Prostate gland (tissue), 2 donors: ENCODE data around the gene TRPT1. TPM values are rescaled to one million over a fixed set of nuclear protein-coding genes. Genes with fewer than 3 reads are reported as not detected.
A peak's percentile ranks its signal among the peaks of the same experiment; 100 is the strongest.

Experiments used
- DNase-seq: peaks from one replicate; pipeline ENCODE4 v3.0.0-alpha.2; 2019; ENCODE audit warnings: low spot score
- H3K27ac ChIP-seq, 2 donors: fragments of 200-600 bp; sonication (generic); 2 replicates each; pipeline ENCODE4 v1.5.1; 2017 to 2019
- H3K27me3 ChIP-seq: fragments of 200-600 bp; sonication (generic); replicated peaks from 2 replicates; pipeline ENCODE4 v1.5.1; 2019; ENCODE audit not compliant: insufficient read depth
- H3K36me3 ChIP-seq, 2 donors: fragments of 200-600 bp; sonication (generic); 1 replicate in 1 of 2; 2 replicates in 1 of 2; pipeline versions ENCODE4 v1.5.1 to v1.8.1; 2017 to 2019
- H3K4me1 ChIP-seq: fragments of 200-600 bp; sonication (generic); replicated peaks from 2 replicates; pipeline ENCODE4 v1.5.1; 2019
- H3K4me3 ChIP-seq, 2 donors: fragments of 200-600 bp; sonication (generic); 2 replicates each; pipeline ENCODE4 v1.5.1; 2017 to 2019
- H3K9me3 ChIP-seq: fragments of 200-600 bp; sonication (generic); 2 replicates; pipeline ENCODE4 v1.5.1; 2017
- CTCF ChIP-seq, 4 experiments: fragments of 200-600 bp in 2 of 4; fragments of 450-650 bp in 2 of 4; sonication (generic) in 2 of 4; IDR thresholded peaks; 1 replicate in 3 of 4; 2 replicates in 1 of 4; pipeline ENCODE4 v1.5.1; 2016 to 2019; ENCODE audit warnings: antibody characterized with exemption in 4 of 4, mild to moderate bottlenecking in 2 of 4, moderate library complexity in 2 of 4
- POLR2A ChIP-seq: fragments of 450-650 bp; IDR thresholded peaks from one replicate; pipeline ENCODE4 v1.6.1; 2016; ENCODE audit warnings: antibody characterized with exemption, mild to moderate bottlenecking
- POLR2AphosphoS5 ChIP-seq: sonication (generic); formaldehyde crosslinking; IDR thresholded peaks from one replicate; pipeline ENCODE4 v1.6.1; 2017; ENCODE audit warnings: antibody characterized with exemption
- WGBS: methylation state at CpG from one replicate; pipeline ENCODE4 v1.1.5; 2018; 5-methylcytosine and 5-hydroxymethylcytosine counted together
- intact Hi-C: fragments of 100-400 bp; cut with DNase I; formaldehyde crosslinking; loops from one replicate; pipeline ENCODE4 v1.14.2; 2022
- total RNA-seq, 2 donors: library from RNA; depleted of rRNA; stranded (reverse); fragments of >200 nt; gene quantifications; one replicate each; pipeline ENCODE4 v1.1.0, GENCODE V29; 2016

TRPT1 gene
- 10 to 100 TPM; 63.6 to 87.7 TPM for total RNA-seq

DNA sequence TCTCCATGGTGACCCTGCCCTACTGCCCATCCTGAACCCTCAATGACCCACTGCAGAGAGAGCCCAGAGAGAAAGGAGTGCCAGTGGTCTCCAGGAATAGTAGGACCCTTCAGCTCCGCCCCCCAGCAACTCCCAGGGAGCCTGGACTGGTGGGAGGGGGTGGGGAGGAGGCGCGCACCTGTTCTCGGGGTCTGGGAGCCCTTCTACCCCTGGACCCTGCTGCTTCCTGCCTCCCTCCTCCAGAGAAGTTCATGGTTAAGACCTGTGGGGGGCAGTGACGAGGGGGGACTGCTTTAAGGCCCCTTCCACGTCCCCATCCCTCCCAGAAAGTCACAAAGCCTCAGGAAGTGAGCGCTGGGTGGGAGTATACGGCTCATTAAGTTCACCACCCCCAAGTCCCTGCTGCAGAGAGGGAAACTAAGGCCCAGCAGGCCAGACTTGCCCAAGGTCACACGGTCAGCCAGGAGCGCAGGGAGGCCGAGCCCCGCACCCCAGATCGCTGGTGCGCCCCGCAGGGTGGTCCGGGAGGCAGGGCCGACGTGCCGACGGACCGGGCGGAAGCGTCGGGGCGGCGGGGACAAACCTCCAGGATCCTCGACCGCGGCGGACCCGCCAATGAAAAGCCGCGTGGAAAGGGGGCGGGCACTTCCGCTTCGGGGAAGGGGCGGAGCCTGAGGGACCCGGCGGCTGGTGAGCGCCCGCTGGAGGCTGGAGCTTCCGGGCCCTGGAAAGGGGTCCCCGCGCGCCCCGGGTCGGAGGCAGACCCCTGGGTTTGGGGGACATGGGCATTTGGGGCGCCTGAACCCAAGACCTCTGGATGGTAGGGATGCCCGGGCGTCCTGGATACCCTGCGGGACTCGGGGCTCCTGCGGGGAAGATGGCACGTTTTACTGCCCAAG lies at the start of gene TRPT1, which contains the start of gene NUDT22:
TSS of gene TRPT1 (minus strand) at position 579 of the 899 bp plus-strand sequence. CDS start at position 253, 326 bp downstream.
TSS of gene NUDT22 (plus strand) at position 667 of the 899 bp plus-strand sequence. CDS start 379 bp downstream, outside the sequence.
- 1% methylated on average over 50 of the region's 54 CpGs for WGBS
- Histone ChIP-seq H3K27me3 (no peaks in the 10 kb centered on the region), H3K9me3 (no peaks in the 10 kb centered on the region), H3K4me1 (peaks cover 20% of the 10 kb centered on the region), H3K4me3 (peak within 1 kb of the TSS; percentile 51 to 92), H3K27ac (peak within 1 kb of the TSS; percentile 86 to 88), H3K36me3 (no peaks in the 10 kb centered on the region)
- TF ChIP-seq POLR2AphosphoS5 (peak; percentile 96), POLR2A (peak; percentile 86), CTCF (IDR thresholded peaks at IDR 0.05) (peak in 1 of 4 experiments; percentile 24)
- intact Hi-C loops: no loop called here
- DNase-seq: peak; percentile 90

DNA sequence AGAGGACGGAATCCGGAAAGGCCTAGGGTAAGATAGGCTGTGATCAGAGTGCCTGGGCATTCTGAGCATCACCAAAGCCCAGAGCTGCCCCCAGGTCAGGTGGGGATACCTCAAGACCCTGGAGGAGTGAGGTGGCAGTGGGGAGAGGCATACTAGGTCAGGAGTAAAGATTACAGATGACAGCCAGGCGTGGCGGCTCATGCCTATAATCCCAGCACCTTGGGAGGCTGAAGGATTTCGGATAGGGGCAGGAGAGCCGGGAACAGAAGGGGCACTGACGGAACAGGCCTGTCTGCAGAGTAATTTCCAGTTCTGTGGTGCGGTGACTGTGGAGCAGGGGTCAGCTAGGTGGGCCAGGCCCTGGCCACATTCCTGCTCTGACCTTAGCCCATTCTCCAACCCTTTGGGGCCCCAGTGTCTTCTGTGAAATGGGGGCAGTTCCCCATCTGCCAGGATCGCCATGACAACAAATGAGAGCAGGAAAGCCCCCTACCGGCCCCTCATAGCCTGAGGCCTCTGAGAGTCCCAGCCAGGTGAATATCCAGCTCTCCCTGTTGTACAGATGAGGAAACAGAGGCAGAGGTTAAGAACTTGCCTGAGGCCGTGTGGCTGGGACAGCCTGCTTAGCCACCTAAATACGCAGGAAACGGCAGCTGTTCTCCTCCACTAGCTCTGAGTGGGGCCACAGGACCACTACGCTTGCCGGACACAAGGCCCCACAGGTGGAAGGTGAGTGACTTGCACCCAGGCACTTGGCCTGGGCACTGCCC lies 49.2 kb upstream of the TRPT1 start:
- Histone ChIP-seq H3K27ac (no peak overlapping the region), H3K4me1 (no peaks in the 10 kb centered on the region), H3K27me3 (no peaks in the 10 kb centered on the region), H3K36me3 (no peaks in the 10 kb centered on the region), H3K9me3 (no peaks in the 10 kb centered on the region), H3K4me3 (no peak overlapping the region)
- TF ChIP-seq POLR2A: no peak
- no peak for TF ChIP-seq CTCF (IDR thresholded peaks at IDR 0.05)
- no peak for TF ChIP-seq POLR2AphosphoS5
- WGBS: 86% methylated on average over 15 of the region's 15 CpGs
- DNase-seq: no peak
- intact Hi-C loops: no loop called here

- peak; percentile 99 for TF ChIP-seq POLR2AphosphoS5
- peak; percentile 14 for TF ChIP-seq POLR2A
- TF ChIP-seq CTCF (IDR thresholded peaks at IDR 0.05): peak in 3 of 4 experiments; percentile 13 to 33 (median 28)
- peak; percentile 99 for DNase-seq
- peak overlapping the region; percentile 94 to 96 for H3K27ac ChIP-seq
- H3K27me3 ChIP-seq: no peaks in the 10 kb centered on the region
- peaks cover 8% of the 10 kb centered on the region for H3K4me1 ChIP-seq
- intact Hi-C loops: no loop called here
- no peaks in the 10 kb centered on the region for H3K36me3 ChIP-seq
- H3K9me3 ChIP-seq: no peaks in the 10 kb centered on the region
- peak overlapping the region; percentile 64 to 69 for H3K4me3 ChIP-seq
- WGBS: under 1% methylated on average over 46 of the region's 58 CpGs
Observed at GRCh38 chr11:64269540-64270220, 43.7 kb upstream of the TRPT1 start.

GRCh38 chr11:64268893-64269539 lies 43.0 kb upstream of the TRPT1 start:
- TF ChIP-seq CTCF (IDR thresholded peaks at IDR 0.05) (no peak), POLR2AphosphoS5 (no peak), POLR2A (no peak)
- Histone ChIP-seq H3K27ac (peak overlapping the region; percentile 94 to 96), H3K36me3 (no peaks in the 10 kb centered on the region), H3K4me3 (peak overlapping the region; percentile 64 to 69), H3K4me1 (peaks cover 8% of the 10 kb centered on the region), H3K27me3 (no peaks in the 10 kb centered on the region), H3K9me3 (no peaks in the 10 kb centered on the region)
- peak; percentile 51 for DNase-seq
- 3% methylated on average over 18 of the region's 34 CpGs for WGBS
- intact Hi-C loops: no loop called here
